Hepatocyte (in vitro differentiated cells): Measurements from ENCODE around the gene TTPAL.

ENCODE experiments used
- CTCF ChIP-seq: fragments of 200-600 bp; sonication (generic); IDR thresholded peaks from 2 replicates; pipeline ENCODE4 v1.5.1; 2016; ENCODE audit warnings: antibody characterized with exemption, mild to moderate bottlenecking; ENCODE audit not compliant: poor library complexity
- EZH2 ChIP-seq: fragments of 200-600 bp; sonication (generic); IDR thresholded peaks from 2 replicates; pipeline ENCODE4 v1.6.1; 2016; ENCODE audit warnings: antibody characterized with exemption, mild to moderate bottlenecking, borderline replicate concordance
- EZH2phosphoT487 ChIP-seq: fragments of 200-600 bp; sonication (generic); IDR thresholded peaks from one replicate; pipeline ENCODE4 v1.6.1; 2018; ENCODE audit warnings: antibody characterized with exemption, mild to moderate bottlenecking, low read depth, moderate library complexity; ENCODE audit not compliant: unreplicated experiment, severe bottlenecking

DNA sequence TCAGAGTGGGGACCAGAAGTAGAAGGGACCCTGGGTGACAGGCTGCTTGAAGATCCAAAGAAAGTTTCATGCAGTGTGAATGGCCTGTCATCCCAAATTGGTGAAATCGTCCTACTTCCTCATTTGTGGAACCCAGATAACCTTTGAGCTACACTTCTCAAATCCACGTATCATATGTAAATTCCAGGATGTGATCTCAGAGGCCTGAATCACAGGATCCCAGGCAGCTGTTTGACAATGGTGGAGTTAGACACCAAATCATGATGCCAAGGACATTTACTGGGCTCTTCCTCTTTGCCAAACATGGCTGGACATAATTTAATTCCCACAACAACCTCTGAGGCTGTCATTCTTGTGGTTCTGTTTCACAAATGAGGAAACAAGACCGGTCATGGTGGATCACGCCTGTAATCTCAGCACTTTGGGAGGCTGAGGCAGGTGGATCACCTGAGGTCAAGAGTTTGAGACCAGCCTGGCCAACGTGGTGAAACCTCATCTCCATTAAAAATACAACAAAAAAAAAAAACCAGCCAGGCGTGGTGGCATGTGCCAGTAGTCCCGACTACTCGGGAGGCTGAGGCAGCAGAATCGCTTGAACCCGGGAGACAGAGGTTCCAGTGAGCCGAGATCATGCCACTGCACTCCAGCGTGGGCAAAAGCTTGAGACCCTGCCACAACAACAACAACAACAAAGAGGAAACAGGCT is 39.9 kb upstream of the TTPAL start:
- TF ChIP-seq CTCF, result no peak
- TF ChIP-seq EZH2, result no peak
- no peak for TF ChIP-seq EZH2phosphoT487
